ENCODE results near the gene EMP3. TPM values are rescaled to one million over a fixed set of nuclear protein-coding genes. Genes with fewer than 3 reads are reported as not detected.
A peak's percentile ranks its signal among the peaks of the same experiment; 100 is the strongest.

EMP3 gene
- total RNA-seq, 4 donors from 2014 or later: 3.8 to 15.3 (median 9.4) TPM

GRCh38 chr19:48338253-48338755 lies 13.0 kb downstream of the EMP3 start:
- H3K27ac ChIP-seq: no peak overlapping the region
- DNase-seq: no peak
- ATAC-seq: no peak

GRCh38 chr19:48338802-48339503 lies 13.6 kb downstream of the EMP3 start:
- ATAC-seq (no peak), DNase-seq (no peak)
- Histone ChIP-seq H3K27me3 (no peaks in the 10 kb centered on the region), H3K4me3 (no peak overlapping the region), H3K9me3 (no peaks in the 10 kb centered on the region), H3K36me3 (peaks cover 0 to 7% of the 10 kb centered on the region in 2 donors), H3K27ac (no peak overlapping the region), H3K4me1 (peaks cover 6 to 9% of the 10 kb centered on the region in 2 donors)
- intact Hi-C loops (cut with DNase I; ENCODE audit: low total_unique reads): no loop called here
- TF ChIP-seq POLR2A (IDR thresholded peaks at IDR 0.05) (no peak), CTCF (IDR thresholded peaks at IDR 0.05 in 4 of 5, conservative IDR thresholded peaks at IDR 0.05 in 1 of 5) (no peak)
- in situ Hi-C loops (cut with MboI; ENCODE audit: low sequenced_read_pairs in 4 of 4): no loop called here

More at GRCh38 chr19:48338253-48338755, 13.0 kb downstream of the EMP3 start:
- no peaks in the 10 kb centered on the region for H3K27me3 ChIP-seq
- H3K9me3 ChIP-seq: no peaks in the 10 kb centered on the region
- TF ChIP-seq POLR2A (IDR thresholded peaks at IDR 0.05) (no peak), CTCF (IDR thresholded peaks at IDR 0.05 in 4 of 5, conservative IDR thresholded peaks at IDR 0.05 in 1 of 5) (no peak)
- H3K4me1 ChIP-seq: peaks cover 6 to 9% of the 10 kb centered on the region in 2 donors
- in situ Hi-C loops (cut with MboI; ENCODE audit: low sequenced_read_pairs in 4 of 4) (no loop called here), intact Hi-C loops (cut with DNase I; ENCODE audit: low total_unique reads) (no loop called here)
- no peak overlapping the region for H3K4me3 ChIP-seq
- peaks cover 0 to 7% of the 10 kb centered on the region in 2 donors for H3K36me3 ChIP-seq

- intact Hi-C loops (cut with DNase I; ENCODE audit: low total_unique reads): no loop called here
- peak overlapping the region; percentile 57 to 73 (median 62) for H3K27ac ChIP-seq
- peaks cover 0 to 7% of the 10 kb centered on the region in 2 donors for H3K36me3 ChIP-seq
- H3K27me3 ChIP-seq: no peaks in the 10 kb centered on the region
- in situ Hi-C loops (cut with MboI; ENCODE audit: low sequenced_read_pairs in 4 of 4): no loop called here
- H3K4me1 ChIP-seq: peaks cover 6% of the 10 kb centered on the region in 2 donors
- no peak overlapping the region for H3K4me3 ChIP-seq
- no peak for TF ChIP-seq CTCF (IDR thresholded peaks at IDR 0.05 in 4 of 5, conservative IDR thresholded peaks at IDR 0.05 in 1 of 5)
- no peak for TF ChIP-seq POLR2A (IDR thresholded peaks at IDR 0.05)
- ATAC-seq (peak; percentile 75 to 85), DNase-seq (peak; percentile 57 to 87)
- H3K9me3 ChIP-seq: no peaks in the 10 kb centered on the region
These were observed 15.6 kb downstream of the EMP3 start for GRCh38 chr19:48340995-48341394.

- TF ChIP-seq CTCF (IDR thresholded peaks at IDR 0.05 in 4 of 5, conservative IDR thresholded peaks at IDR 0.05 in 1 of 5): no peak
- TF ChIP-seq POLR2A (IDR thresholded peaks at IDR 0.05): no peak
- ATAC-seq: no peak
- Histone ChIP-seq H3K4me3 (no peak overlapping the region), H3K9me3 (no peaks in the 10 kb centered on the region), H3K4me1 (peaks cover 6% of the 10 kb centered on the region in 2 donors), H3K27me3 (no peaks in the 10 kb centered on the region), H3K27ac (peak overlapping the region; percentile 57 to 73 (median 62)), H3K36me3 (peaks cover 0 to 7% of the 10 kb centered on the region in 2 donors)
- no peak for DNase-seq
- intact Hi-C loops (cut with DNase I; ENCODE audit: low total_unique reads): no loop called here
- in situ Hi-C loops (cut with MboI; ENCODE audit: low sequenced_read_pairs in 4 of 4): no loop called here
These were observed 16.4 kb downstream of the EMP3 start for GRCh38 chr19:48341515-48342413.
